ENCODE measurements around the gene ARL14.

ARL14 gene

GRCh38 chr3:160678292-160678842 lies 1.4 kb downstream of the ARL14 start:
- H3K4me2 ChIP-seq (ENCODE audit: insufficient read depth, low read length) = no peak overlapping the region

GRCh38 chr3:160684368-160684740 lies 7.4 kb downstream of the ARL14 start:
- H3K9ac ChIP-seq (ENCODE audit: low read depth, low read length) = no peak overlapping the region
- ATAC-seq (ENCODE audit: insufficient read depth, low read depth) (no peak), DNase-seq (no peak)
- H3K4me1 ChIP-seq (ENCODE audit: insufficient read depth, low read length) = no peaks in the 10 kb centered on the region
- no peaks in the 10 kb centered on the region for H4K20me1 ChIP-seq (ENCODE audit: insufficient read depth, low read length)
- H2AFZ ChIP-seq (ENCODE audit: low read depth, low read length) = no peak overlapping the region
- no peak overlapping the region for H3K4me3 ChIP-seq (ENCODE audit: low read depth in 1 of 2, low read length in 2 of 2)
- no peaks in the 10 kb centered on the region for H3K79me2 ChIP-seq (ENCODE audit: insufficient read depth, low read length)
- no peaks in the 10 kb centered on the region for H3K27me3 ChIP-seq (ENCODE audit: insufficient read depth, low read length, poor library complexity)
- H3K36me3 ChIP-seq (ENCODE audit: insufficient read depth, low read length) = no peaks in the 10 kb centered on the region
- no peak overlapping the region for H3K27ac ChIP-seq (ENCODE audit: low read length)
- TF ChIP-seq, protein P1, sequence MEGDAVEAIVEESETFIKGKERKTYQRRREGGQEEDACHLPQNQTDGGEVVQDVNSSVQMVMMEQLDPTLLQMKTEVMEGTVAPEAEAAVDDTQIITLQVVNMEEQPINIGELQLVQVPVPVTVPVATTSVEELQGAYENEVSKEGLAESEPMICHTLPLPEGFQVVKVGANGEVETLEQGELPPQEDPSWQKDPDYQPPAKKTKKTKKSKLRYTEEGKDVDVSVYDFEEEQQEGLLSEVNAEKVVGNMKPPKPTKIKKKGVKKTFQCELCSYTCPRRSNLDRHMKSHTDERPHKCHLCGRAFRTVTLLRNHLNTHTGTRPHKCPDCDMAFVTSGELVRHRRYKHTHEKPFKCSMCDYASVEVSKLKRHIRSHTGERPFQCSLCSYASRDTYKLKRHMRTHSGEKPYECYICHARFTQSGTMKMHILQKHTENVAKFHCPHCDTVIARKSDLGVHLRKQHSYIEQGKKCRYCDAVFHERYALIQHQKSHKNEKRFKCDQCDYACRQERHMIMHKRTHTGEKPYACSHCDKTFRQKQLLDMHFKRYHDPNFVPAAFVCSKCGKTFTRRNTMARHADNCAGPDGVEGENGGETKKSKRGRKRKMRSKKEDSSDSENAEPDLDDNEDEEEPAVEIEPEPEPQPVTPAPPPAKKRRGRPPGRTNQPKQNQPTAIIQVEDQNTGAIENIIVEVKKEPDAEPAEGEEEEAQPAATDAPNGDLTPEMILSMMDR (IDR thresholded peaks at IDR 0.05; ENCODE audit: borderline replicate concordance, extremely low read depth, low read length, poor library complexity, severe bottlenecking) = no peak
- TF ChIP-seq EZH2 (IDR thresholded peaks at IDR 0.05; ENCODE audit: borderline replicate concordance, low read depth, low read length, severe bottlenecking) = no peak
- H3K9me3 ChIP-seq (ENCODE audit: insufficient read depth, low read length, severe bottlenecking) = no peaks in the 10 kb centered on the region
- H3K4me2 ChIP-seq (ENCODE audit: insufficient read depth, low read length) = no peak overlapping the region

More at GRCh38 chr3:160678292-160678842, 1.4 kb downstream of the ARL14 start:
- DNase-seq (no peak), ATAC-seq (ENCODE audit: insufficient read depth, low read depth) (no peak)
- Histone ChIP-seq H3K27me3 (ENCODE audit: insufficient read depth, low read length, poor library complexity) (no peaks in the 10 kb centered on the region), H2AFZ (ENCODE audit: low read depth, low read length) (no peak overlapping the region), H3K9me3 (ENCODE audit: insufficient read depth, low read length, severe bottlenecking) (no peaks in the 10 kb centered on the region), H3K79me2 (ENCODE audit: insufficient read depth, low read length) (no peaks in the 10 kb centered on the region), H3K27ac (ENCODE audit: low read length) (no peak overlapping the region), H3K36me3 (ENCODE audit: insufficient read depth, low read length) (no peaks in the 10 kb centered on the region), H3K4me1 (ENCODE audit: insufficient read depth, low read length) (no peaks in the 10 kb centered on the region), H3K9ac (ENCODE audit: low read depth, low read length) (no peak overlapping the region), H3K4me3 (ENCODE audit: low read depth in 1 of 2, low read length in 2 of 2) (no peak overlapping the region), H4K20me1 (ENCODE audit: insufficient read depth, low read length) (no peaks in the 10 kb centered on the region)
- no peak for TF ChIP-seq EZH2 (IDR thresholded peaks at IDR 0.05; ENCODE audit: borderline replicate concordance, low read depth, low read length, severe bottlenecking)
- TF ChIP-seq, protein P1 (IDR thresholded peaks at IDR 0.05; ENCODE audit: borderline replicate concordance, extremely low read depth, low read length, poor library complexity, severe bottlenecking) = no peak

GRCh38 chr3:160685144-160685766 lies 8.3 kb downstream of the ARL14 start:
- Histone ChIP-seq H3K4me2 (ENCODE audit: insufficient read depth, low read length) (no peak overlapping the region), H3K79me2 (ENCODE audit: insufficient read depth, low read length) (no peaks in the 10 kb centered on the region), H4K20me1 (ENCODE audit: insufficient read depth, low read length) (no peaks in the 10 kb centered on the region), H3K36me3 (ENCODE audit: insufficient read depth, low read length) (no peaks in the 10 kb centered on the region), H3K4me3 (ENCODE audit: low read depth in 1 of 2, low read length in 2 of 2) (no peak overlapping the region), H3K27me3 (ENCODE audit: insufficient read depth, low read length, poor library complexity) (no peaks in the 10 kb centered on the region), H2AFZ (ENCODE audit: low read depth, low read length) (no peak overlapping the region), H3K4me1 (ENCODE audit: insufficient read depth, low read length) (no peaks in the 10 kb centered on the region), H3K27ac (ENCODE audit: low read length) (no peak overlapping the region), H3K9me3 (ENCODE audit: insufficient read depth, low read length, severe bottlenecking) (no peaks in the 10 kb centered on the region), H3K9ac (ENCODE audit: low read depth, low read length) (no peak overlapping the region)
- DNase-seq = no peak
- ATAC-seq (ENCODE audit: insufficient read depth, low read depth) = no peak
- no peak for TF ChIP-seq EZH2 (IDR thresholded peaks at IDR 0.05; ENCODE audit: borderline replicate concordance, low read depth, low read length, severe bottlenecking)
- TF ChIP-seq, protein P1 (IDR thresholded peaks at IDR 0.05; ENCODE audit: borderline replicate concordance, extremely low read depth, low read length, poor library complexity, severe bottlenecking) = peak; percentile 39
